GM13976 (cell line): ENCODE data around the gene GBP2.
"Not testable (repeated sequence)": the region's sequence is repeated elsewhere in the genome, so short reads cannot be mapped to it uniquely, and the experiment has no call there.

Experiments
- DNase-seq: peaks from one replicate; pipeline ENCODE4 v3.0.0; 2012; ENCODE audit warnings: low spot score
- CTCF ChIP-seq: IDR thresholded peaks from 2 replicates; pipeline ENCODE4 v1.5.1; 2012; ENCODE audit warnings: borderline replicate concordance, mild to moderate bottlenecking; ENCODE audit not compliant: insufficient read depth; ENCODE audit errors: extremely low read depth, missing control alignments, control extremely low read depth
- in situ Hi-C: fragments of 300-500 bp; cut with MboI; formaldehyde crosslinking; loops from one replicate; pipeline ENCODE4 v1.12.0; 2022; ENCODE audit warnings: low sequenced_read_pairs, mixed read lengths, inconsistent platforms; ENCODE audit not compliant: unreplicated experiment

The GBP2 gene

GRCh38 chr1:89130716-89131115 lies 4.8 kb upstream of the GBP2 start:
- in situ Hi-C loops: no loop called here

GRCh38 chr1:89129911-89130310 lies 4.0 kb upstream of the GBP2 start:
- DNase-seq: no peak
- in situ Hi-C loops: no loop called here
- no peak for TF ChIP-seq CTCF

More at GRCh38 chr1:89130716-89131115, 4.8 kb upstream of the GBP2 start:
- no peak for TF ChIP-seq CTCF
- DNase-seq: no peak

GRCh38 chr1:89128003-89128458 lies 2.1 kb upstream of the GBP2 start:
- in situ Hi-C loops, DNase-seq: not testable (repeated sequence)

- in situ Hi-C loops: not testable (repeated sequence)
Observed at GRCh38 chr1:89126602-89127565, 970 bp upstream of the GBP2 start.

GRCh38 chr1:89125240-89125912 lies 538 bp downstream of the GBP2 start:
- no peak for TF ChIP-seq CTCF
- in situ Hi-C loops: no loop called here
- no peak for DNase-seq

More at GRCh38 chr1:89126602-89127565, 970 bp upstream of the GBP2 start:
- DNase-seq: not testable (repeated sequence)

GRCh38 chr1:89121641-89122040 lies 4.3 kb downstream of the GBP2 start:
- no peak for DNase-seq
- no peak for TF ChIP-seq CTCF
- in situ Hi-C loops: no loop called here

- DNase-seq: no peak
- in situ Hi-C loops: no loop called here
- TF ChIP-seq CTCF: no peak
Observed at GRCh38 chr1:89114662-89115061, 11.3 kb downstream of the GBP2 start.
